Measurements from ENCODE around the gene ALDOC.

GRCh38 chr17:28592260-28592659, 15.6 kb upstream of the ALDOC start:
- no peak for TF ChIP-seq POLR2A (IDR thresholded peaks at IDR 0.05; ENCODE audit: low read length)
- no peak for TF ChIP-seq GATA1 (IDR thresholded peaks at IDR 0.05; ENCODE audit: low read depth, low read length)

Data from erythroblast (primary cell).